GM12864 (cell line): Measurements from ENCODE around the gene ARHGAP24.
"Not testable (repeated sequence)": the region's sequence is repeated elsewhere in the genome, so short reads cannot be mapped to it uniquely, and the experiment has no call there.

Experiments
- DNase-seq: peaks from one replicate; pipeline ENCODE4 v3.0.0-alpha.2; 2011; ENCODE audit warnings: low read depth
- H3K4me3 ChIP-seq: 2 replicates; pipeline ENCODE4 v1.5.1; 2011; ENCODE audit warnings: mild to moderate bottlenecking, low read depth, low read length, control low read depth
- TF ChIP-seq, protein P1 (sequence below): IDR thresholded peaks from 2 replicates; pipeline ENCODE4 v1.5.1; 2011; ENCODE audit warnings: low read depth, mild to moderate bottlenecking, moderate library complexity, low read length, control low read depth, inconsistent platforms; ENCODE audit errors: missing control alignments

Gene ARHGAP24

DNA sequence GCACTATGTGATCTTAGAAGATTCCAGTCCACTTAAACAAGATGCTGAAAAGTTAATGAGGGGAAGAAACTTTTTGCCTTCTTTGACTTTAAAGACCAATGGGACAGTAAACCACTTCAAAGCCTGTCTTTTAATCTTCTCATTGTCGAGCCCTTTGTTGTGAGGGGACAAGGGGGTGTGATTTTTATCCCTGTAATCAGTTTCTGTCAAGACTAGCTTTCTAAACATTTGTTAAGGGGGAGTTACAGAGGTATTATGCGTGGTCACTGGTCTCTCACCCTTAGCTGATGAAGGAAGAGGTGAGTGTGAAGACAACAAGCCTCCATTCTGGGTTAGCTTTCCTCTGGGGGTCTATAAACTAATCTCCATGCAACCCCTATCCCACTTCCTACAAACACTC lies 409.3 kb downstream of the ARHGAP24 start:
- no peak overlapping the region for H3K4me3 ChIP-seq
- TF ChIP-seq, protein P1, sequence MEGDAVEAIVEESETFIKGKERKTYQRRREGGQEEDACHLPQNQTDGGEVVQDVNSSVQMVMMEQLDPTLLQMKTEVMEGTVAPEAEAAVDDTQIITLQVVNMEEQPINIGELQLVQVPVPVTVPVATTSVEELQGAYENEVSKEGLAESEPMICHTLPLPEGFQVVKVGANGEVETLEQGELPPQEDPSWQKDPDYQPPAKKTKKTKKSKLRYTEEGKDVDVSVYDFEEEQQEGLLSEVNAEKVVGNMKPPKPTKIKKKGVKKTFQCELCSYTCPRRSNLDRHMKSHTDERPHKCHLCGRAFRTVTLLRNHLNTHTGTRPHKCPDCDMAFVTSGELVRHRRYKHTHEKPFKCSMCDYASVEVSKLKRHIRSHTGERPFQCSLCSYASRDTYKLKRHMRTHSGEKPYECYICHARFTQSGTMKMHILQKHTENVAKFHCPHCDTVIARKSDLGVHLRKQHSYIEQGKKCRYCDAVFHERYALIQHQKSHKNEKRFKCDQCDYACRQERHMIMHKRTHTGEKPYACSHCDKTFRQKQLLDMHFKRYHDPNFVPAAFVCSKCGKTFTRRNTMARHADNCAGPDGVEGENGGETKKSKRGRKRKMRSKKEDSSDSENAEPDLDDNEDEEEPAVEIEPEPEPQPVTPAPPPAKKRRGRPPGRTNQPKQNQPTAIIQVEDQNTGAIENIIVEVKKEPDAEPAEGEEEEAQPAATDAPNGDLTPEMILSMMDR = no peak
- no peak for DNase-seq

DNA sequence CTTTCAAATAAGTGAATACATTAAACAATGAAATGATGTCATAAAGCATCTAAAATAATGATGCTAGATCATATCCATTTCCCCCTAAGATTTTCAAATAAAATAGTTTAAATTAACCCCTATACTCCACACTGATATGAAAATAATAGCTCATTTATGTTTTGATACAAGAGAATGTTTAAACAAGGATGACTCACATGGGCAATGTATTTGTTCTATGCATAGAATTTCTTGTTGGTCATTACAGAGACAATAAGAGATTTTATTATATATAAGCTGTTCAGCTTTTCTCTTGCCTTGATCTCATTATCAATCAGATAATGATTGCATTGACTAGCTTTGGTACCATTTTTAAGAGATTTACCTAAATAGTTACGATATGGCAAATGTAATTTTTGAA lies 411.7 kb downstream of the ARHGAP24 start:
- TF ChIP-seq, protein P1 = no peak
- no peak for DNase-seq
- no peak overlapping the region for H3K4me3 ChIP-seq

DNA sequence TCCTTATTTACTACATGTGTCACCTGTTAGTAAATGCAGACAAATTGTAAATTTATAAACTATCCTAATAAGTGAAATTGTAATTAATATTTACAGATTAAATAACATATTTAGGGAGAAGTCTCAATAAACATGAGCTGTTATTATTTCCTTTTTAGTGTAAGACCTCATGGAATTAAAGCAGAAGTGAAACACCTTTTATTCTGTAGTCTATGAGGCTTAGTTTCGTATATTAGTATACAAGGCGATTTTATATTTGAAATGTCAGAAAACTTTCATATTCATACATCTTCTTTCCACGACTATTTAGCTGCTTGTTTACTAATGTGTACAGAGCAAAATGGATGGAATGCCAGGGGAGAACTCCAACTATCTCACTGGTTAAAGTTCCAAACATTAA lies 414.4 kb downstream of the ARHGAP24 start:
- no peak overlapping the region for H3K4me3 ChIP-seq
- no peak for DNase-seq
- TF ChIP-seq, protein P1 = no peak

DNA sequence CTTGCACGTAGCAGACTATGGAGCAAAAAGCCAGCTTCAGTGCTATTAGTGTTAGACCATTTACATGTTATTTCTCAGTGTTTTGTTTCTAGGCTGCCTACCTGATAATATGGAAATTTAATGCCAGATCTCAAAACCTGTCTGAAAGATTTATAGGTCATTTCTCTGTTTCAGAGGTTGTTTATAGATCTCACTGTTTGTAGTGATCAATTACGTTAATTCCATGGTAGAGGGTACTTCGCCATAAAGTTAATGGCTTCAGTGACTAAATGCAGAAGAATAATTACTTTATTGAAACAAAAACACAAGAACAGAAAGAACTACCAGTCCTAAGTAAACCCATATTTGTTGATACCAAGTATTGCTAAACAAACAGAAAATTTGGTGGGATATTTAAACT lies 420.8 kb downstream of the ARHGAP24 start:
- DNase-seq = no peak
- no peak overlapping the region for H3K4me3 ChIP-seq
- TF ChIP-seq, protein P1 = no peak

DNA sequence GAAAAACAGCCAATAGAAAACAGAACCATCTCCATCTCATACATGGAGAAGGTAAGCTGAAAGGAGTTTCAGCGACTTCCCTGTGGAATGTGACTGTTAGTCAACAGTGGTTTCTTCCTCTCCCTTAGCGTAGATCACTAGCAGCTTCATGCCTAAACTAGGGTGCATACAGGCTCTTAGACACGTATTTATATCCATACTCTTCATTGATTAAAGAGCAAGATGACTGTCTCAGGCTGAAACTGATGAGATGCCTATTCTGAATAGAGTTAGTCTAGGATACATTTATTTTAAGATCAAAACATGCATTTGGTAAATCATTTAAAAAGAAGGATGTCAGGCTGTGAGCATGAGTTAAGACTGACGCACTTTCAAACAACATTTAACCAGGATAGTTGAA lies 423.3 kb downstream of the ARHGAP24 start:
- DNase-seq = no peak
- TF ChIP-seq, protein P1 = no peak
- no peak overlapping the region for H3K4me3 ChIP-seq

DNA sequence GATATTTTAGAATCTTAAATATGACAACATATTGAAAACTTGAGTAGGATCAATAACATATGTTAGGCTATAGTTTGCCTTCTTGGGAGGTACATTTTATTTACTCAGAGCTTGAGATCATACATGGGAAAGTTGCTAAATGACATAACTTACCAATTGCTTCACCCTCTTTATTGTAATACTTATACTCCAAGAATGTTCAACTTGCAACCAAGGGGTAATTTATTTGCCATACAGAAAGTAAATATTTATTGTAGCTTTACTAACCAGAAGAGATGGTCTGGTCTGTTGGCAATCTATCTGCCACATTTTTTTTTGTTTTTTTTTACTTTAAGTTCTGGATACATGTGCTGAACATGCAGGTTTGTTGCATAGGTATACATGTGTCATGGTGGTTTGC lies 426.6 kb downstream of the ARHGAP24 start:
- TF ChIP-seq, protein P1 = no peak
- no peak overlapping the region for H3K4me3 ChIP-seq
- DNase-seq = no peak

DNA sequence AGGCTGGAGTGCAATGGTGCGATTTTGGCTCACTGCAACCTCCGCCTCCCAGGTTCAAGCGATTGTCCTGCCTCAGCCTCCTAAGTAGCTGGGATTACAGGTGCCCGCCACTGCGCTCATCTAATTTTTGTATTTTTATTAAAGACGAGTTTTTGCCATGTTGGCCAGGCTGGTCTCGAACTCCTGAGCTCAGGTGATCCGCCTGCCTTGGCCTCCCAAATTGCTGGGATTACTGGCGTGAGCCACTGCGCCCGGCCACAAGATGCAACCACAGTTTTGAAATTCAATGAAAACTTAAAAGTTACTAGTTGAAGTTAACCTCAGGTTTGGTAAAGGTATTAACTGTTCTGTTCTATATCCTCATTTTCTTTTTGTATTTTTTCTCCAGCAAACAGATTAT lies 427.7 kb downstream of the ARHGAP24 start:
- DNase-seq, H3K4me3 ChIP-seq: not testable (repeated sequence)

DNA sequence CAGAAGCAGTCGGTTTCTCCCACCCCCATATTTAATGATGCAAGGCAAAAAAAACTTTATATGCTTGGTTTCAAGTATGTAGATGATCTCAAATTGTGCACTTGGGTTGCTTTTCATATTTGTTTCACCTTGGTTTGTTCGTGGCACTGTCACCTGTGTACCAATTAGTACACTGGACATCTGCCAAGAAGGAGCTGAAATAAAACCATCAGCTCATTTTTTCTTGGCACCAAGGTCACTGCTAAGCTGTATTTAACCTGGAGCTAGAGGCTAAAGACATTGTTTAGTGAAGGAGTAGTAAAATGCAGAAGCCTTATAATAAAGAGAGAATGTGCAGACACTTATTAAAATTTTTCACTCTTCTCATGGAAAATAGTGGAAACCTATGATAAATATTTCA lies 430.8 kb downstream of the ARHGAP24 start:
- no peak overlapping the region for H3K4me3 ChIP-seq
- no peak for DNase-seq
- TF ChIP-seq, protein P1 = no peak
